Measurements from ENCODE around the gene NELFE. TPM values are rescaled to one million over a fixed set of nuclear protein-coding genes. Genes with fewer than 3 reads are reported as not detected.
A peak's percentile ranks its signal among the peaks of the same experiment; 100 is the strongest.
"Not testable (repeated sequence)": the region's sequence is repeated elsewhere in the genome, so short reads cannot be mapped to it uniquely, and the experiment has no call there.

Gene NELFE
- total RNA-seq, 1 donor from 2014 or later, result 47.7 TPM

DNA sequence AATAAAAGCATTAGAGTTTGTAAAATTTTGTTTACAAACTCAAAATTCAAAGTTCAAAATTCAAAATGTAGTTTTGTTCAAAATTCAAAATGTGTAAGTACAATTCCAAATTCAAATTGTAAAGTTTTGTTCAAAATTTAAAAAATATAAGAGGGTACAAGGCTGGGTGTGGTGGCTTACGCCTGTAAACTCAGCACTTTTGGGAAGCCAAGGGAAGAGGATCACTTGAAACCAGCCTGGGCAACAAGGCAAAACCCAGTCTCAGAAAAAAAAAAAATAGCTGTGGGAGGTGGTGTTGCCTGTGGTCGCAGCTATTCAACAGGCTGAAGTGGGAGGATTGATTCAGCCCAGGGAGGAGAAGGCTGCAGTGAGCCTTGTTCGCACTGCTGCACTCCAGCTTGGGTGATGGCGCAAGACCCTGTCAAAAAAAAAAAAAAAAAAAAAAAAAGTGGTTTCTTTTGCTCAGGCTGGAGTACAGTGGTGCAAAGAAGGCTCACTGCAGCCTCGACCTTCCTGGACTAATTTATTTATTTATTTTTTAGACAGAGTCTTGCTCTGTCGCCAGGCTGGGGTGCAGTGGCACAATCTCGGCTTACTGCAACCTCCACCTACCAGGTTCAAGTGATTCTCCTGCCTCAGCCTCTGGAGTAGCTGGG lies 51.5 kb downstream of the NELFE start:
- Histone ChIP-seq H3K4me2 (ENCODE audit: low read length) (no peak overlapping the region), H3K9ac (ENCODE audit: low read length) (no peak overlapping the region), H2AFZ (ENCODE audit: low read depth, low read length) (no peak overlapping the region), H3K4me1 (ENCODE audit: insufficient read depth, low read length) (peaks cover 6% of the 10 kb centered on the region), H4K20me1 (ENCODE audit: insufficient read depth, low read length) (no peaks in the 10 kb centered on the region), H3K36me3 (ENCODE audit: insufficient read depth, low read length) (no peaks in the 10 kb centered on the region), H3K9me3 (ENCODE audit: insufficient read depth, low read depth, low read length) (no peaks in the 10 kb centered on the region), H3K4me3 (ENCODE audit: insufficient read depth, low read depth, low read length) (no peak overlapping the region), H3K27ac (ENCODE audit: low read depth, low read length) (no peak overlapping the region), H3K79me2 (ENCODE audit: insufficient read depth, low read length) (no peaks in the 10 kb centered on the region), H3K27me3 (ENCODE audit: insufficient read depth, low read length) (no peaks in the 10 kb centered on the region)
- Mint-ChIP-seq H3K4me3 (ENCODE audit: unreplicated experiment) (no peak overlapping the region), H3K4me1 (ENCODE audit: low read depth, unreplicated experiment) (peaks cover 3% of the 10 kb centered on the region), H3K36me3 (ENCODE audit: low read depth, unreplicated experiment) (no peaks in the 10 kb centered on the region), H3K27me3 (ENCODE audit: low read depth, unreplicated experiment) (peaks cover 9% of the 10 kb centered on the region), H3K9me3 (ENCODE audit: unreplicated experiment) (no peaks in the 10 kb centered on the region), H3K27ac (ENCODE audit: unreplicated experiment) (no peak overlapping the region)
- no peak for FAIRE-seq
- TF ChIP-seq CTCF (IDR thresholded peaks at IDR 0.05; ENCODE audit: insufficient read depth, low read depth, low read length) (no peak), EZH2 (IDR thresholded peaks at IDR 0.05; ENCODE audit: insufficient read depth, low read length) (no peak)
- DNase-seq (ENCODE audit: low read depth), result peak; percentile 78

DNA sequence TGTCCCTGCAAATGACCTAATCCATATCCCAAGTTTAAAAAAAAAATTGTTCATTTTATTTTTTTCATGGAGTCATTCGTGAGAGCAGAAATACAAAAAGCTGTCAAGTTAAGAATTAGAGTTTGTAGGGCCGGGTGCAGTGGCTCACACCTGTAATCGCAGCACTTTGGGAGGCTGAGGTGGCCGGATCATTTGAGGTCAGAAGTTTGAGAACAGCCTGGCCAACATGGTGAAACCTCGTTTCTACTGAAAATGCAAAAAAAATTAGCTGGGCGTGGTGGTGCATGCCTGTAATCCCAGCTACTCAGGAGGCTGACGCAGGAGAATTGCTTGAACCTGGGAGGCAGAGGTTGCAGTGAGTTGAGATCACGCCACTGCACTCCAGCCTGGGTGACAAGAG lies 52.0 kb downstream of the NELFE start:
- H3K4me1 Mint-ChIP-seq (ENCODE audit: low read depth, unreplicated experiment); H3K27ac Mint-ChIP-seq (ENCODE audit: unreplicated experiment); H3K36me3 Mint-ChIP-seq (ENCODE audit: low read depth, unreplicated experiment); DNase-seq (ENCODE audit: low read depth); H3K36me3 ChIP-seq (ENCODE audit: insufficient read depth, low read length); H3K79me2 ChIP-seq (ENCODE audit: insufficient read depth, low read length); H3K27ac ChIP-seq (ENCODE audit: low read depth, low read length); H3K4me3 ChIP-seq (ENCODE audit: insufficient read depth, low read depth, low read length); H3K9me3 ChIP-seq (ENCODE audit: insufficient read depth, low read depth, low read length); H3K4me1 ChIP-seq (ENCODE audit: insufficient read depth, low read length); H3K9me3 Mint-ChIP-seq (ENCODE audit: unreplicated experiment); H3K27me3 Mint-ChIP-seq (ENCODE audit: low read depth, unreplicated experiment); H3K4me3 Mint-ChIP-seq (ENCODE audit: unreplicated experiment); H4K20me1 ChIP-seq (ENCODE audit: insufficient read depth, low read length); H3K9ac ChIP-seq (ENCODE audit: low read length); H3K27me3 ChIP-seq (ENCODE audit: insufficient read depth, low read length); H3K4me2 ChIP-seq (ENCODE audit: low read length); H2AFZ ChIP-seq (ENCODE audit: low read depth, low read length); FAIRE-seq: not testable (repeated sequence)

DNA sequence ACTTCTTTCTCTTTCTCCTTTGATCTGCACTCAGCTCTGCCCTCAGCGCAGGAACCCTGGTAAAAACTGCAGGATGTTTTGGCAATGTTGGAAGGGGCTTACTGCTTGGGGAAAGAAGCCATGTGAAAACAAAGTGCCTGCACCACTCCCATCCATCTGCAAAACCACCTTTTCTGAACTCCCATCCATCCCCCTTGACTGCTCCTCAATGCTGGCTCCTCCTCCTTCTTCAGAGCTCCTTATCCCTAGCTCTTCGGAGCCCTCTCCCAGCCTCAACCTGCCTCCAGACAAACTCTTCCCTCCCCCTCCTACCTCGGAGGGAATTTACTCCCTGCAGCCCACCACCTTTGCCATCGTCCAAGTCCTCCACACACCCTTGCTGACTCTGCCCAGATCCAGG lies 52.6 kb downstream of the NELFE start:
- no peaks in the 10 kb centered on the region for H4K20me1 ChIP-seq (ENCODE audit: insufficient read depth, low read length)
- no peaks in the 10 kb centered on the region for H3K27me3 ChIP-seq (ENCODE audit: insufficient read depth, low read length)
- H3K79me2 ChIP-seq (ENCODE audit: insufficient read depth, low read length), result no peaks in the 10 kb centered on the region
- Mint-ChIP-seq H3K27me3 (ENCODE audit: low read depth, unreplicated experiment) (peaks cover 9% of the 10 kb centered on the region), H3K4me1 (ENCODE audit: low read depth, unreplicated experiment) (peaks cover 2% of the 10 kb centered on the region), H3K36me3 (ENCODE audit: low read depth, unreplicated experiment) (no peaks in the 10 kb centered on the region), H3K4me3 (ENCODE audit: unreplicated experiment) (no peak overlapping the region), H3K9me3 (ENCODE audit: unreplicated experiment) (no peaks in the 10 kb centered on the region), H3K27ac (ENCODE audit: unreplicated experiment) (no peak overlapping the region)
- no peaks in the 10 kb centered on the region for H3K9me3 ChIP-seq (ENCODE audit: insufficient read depth, low read depth, low read length)
- TF ChIP-seq CTCF (IDR thresholded peaks at IDR 0.05; ENCODE audit: insufficient read depth, low read depth, low read length), result no peak
- TF ChIP-seq EZH2 (IDR thresholded peaks at IDR 0.05; ENCODE audit: insufficient read depth, low read length), result no peak
- H3K4me2 ChIP-seq (ENCODE audit: low read length), result no peak overlapping the region
- no peak overlapping the region for H3K9ac ChIP-seq (ENCODE audit: low read length)
- DNase-seq (ENCODE audit: low read depth) (no peak), FAIRE-seq (no peak)
- H2AFZ ChIP-seq (ENCODE audit: low read depth, low read length), result peak overlapping the region; percentile 42
- no peak overlapping the region for H3K4me3 ChIP-seq (ENCODE audit: insufficient read depth, low read depth, low read length)
- no peaks in the 10 kb centered on the region for H3K36me3 ChIP-seq (ENCODE audit: insufficient read depth, low read length)
- no peak overlapping the region for H3K27ac ChIP-seq (ENCODE audit: low read depth, low read length)
- H3K4me1 ChIP-seq (ENCODE audit: insufficient read depth, low read length), result peaks cover 7% of the 10 kb centered on the region

All from astrocyte (in vitro differentiated cells and primary cell).